MM.1S (cell line): ENCODE measurements around the gene NDUFAF8.

Experiments used
- DNase-seq: peaks from one replicate; pipeline ENCODE4 v3.0.0-alpha.2; 2015
- H2AFZ ChIP-seq: fragments of 300-600 bp; sonication (generic); 2 replicates; pipeline ENCODE4 v1.6.0; 2016; ENCODE audit warnings: antibody characterized with exemption, low read length
- H3F3A ChIP-seq: fragments of 300-600 bp; sonication (generic); 2 replicates; pipeline ENCODE4 v1.6.1; 2016; ENCODE audit warnings: mild to moderate bottlenecking, antibody characterized with exemption, low read length, moderate library complexity, mixed read lengths; ENCODE audit not compliant: insufficient read depth
- H3K27ac ChIP-seq: fragments of 300-600 bp; sonication (generic); 2 replicates; pipeline ENCODE4 v1.5.1; 2016; ENCODE audit warnings: mild to moderate bottlenecking, low read length
- H3K27me3 ChIP-seq: fragments of 300-600 bp; sonication (generic); replicated peaks from 2 replicates; pipeline ENCODE4 v1.6.0; 2016; ENCODE audit warnings: low read length; ENCODE audit not compliant: insufficient read depth
- H3K36me3 ChIP-seq: fragments of 300-600 bp; sonication (generic); replicated peaks from 2 replicates; pipeline ENCODE4 v1.6.1; 2016; ENCODE audit warnings: mild to moderate bottlenecking, low read length, mixed read lengths; ENCODE audit not compliant: insufficient read depth
- H3K4me1 ChIP-seq: fragments of 300-600 bp; sonication (generic); 2 replicates; pipeline ENCODE4 v1.6.1; 2016; ENCODE audit warnings: low read length, mixed read lengths
- H3K4me2 ChIP-seq: fragments of 300-600 bp; sonication (generic); 2 replicates; pipeline ENCODE4 v1.6.0; 2016; ENCODE audit warnings: low read depth, low read length
- H3K4me3 ChIP-seq: fragments of 300-600 bp; sonication (generic); 2 replicates; pipeline ENCODE4 v1.5.1; 2016; ENCODE audit warnings: low read length, mixed read lengths
- H3K79me2 ChIP-seq: fragments of 300-600 bp; sonication (generic); 2 replicates; pipeline ENCODE4 v1.6.1; 2016; ENCODE audit warnings: mixed run types, low read length, mixed read lengths
- H3K9ac ChIP-seq: fragments of 300-600 bp; sonication (generic); 2 replicates; pipeline ENCODE4 v1.6.1; 2016; ENCODE audit warnings: low read length, mixed read lengths
- H3K9me2 ChIP-seq: fragments of 300-600 bp; sonication (generic); replicated peaks from 2 replicates; pipeline ENCODE4 v1.6.1; 2016; ENCODE audit warnings: mild to moderate bottlenecking, low read length, mixed read lengths; ENCODE audit not compliant: insufficient read depth
- H3K9me3 ChIP-seq: fragments of 300-600 bp; sonication (generic); replicated peaks from 2 replicates; pipeline ENCODE4 v1.6.1; 2016; ENCODE audit warnings: mild to moderate bottlenecking, low read length, mixed read lengths; ENCODE audit not compliant: insufficient read depth
- H4K20me1 ChIP-seq: fragments of 300-600 bp; sonication (generic); 2 replicates; pipeline ENCODE4 v1.6.1; 2016; ENCODE audit warnings: mild to moderate bottlenecking, low read length, moderate library complexity, mixed read lengths; ENCODE audit not compliant: insufficient read depth
- EZH2 ChIP-seq: fragments of 300-600 bp; sonication (generic); optimal IDR thresholded peaks from 2 replicates; pipeline ENCODE3; 2017; ENCODE audit warnings: low read depth, mild to moderate bottlenecking, antibody characterized with exemption, low read length, mixed read lengths
- EZH2phosphoT487 ChIP-seq: fragments of 300-600 bp; sonication (generic); IDR thresholded peaks from 2 replicates; pipeline ENCODE4 v1.6.1; 2018; ENCODE audit warnings: antibody characterized with exemption, low read length
- TF ChIP-seq, protein P1 (sequence below): fragments of 300-600 bp; sonication (generic); IDR thresholded peaks from 2 replicates; pipeline ENCODE4 v1.5.1; 2016; ENCODE audit warnings: antibody characterized with exemption, low read length, mixed read lengths

Gene NDUFAF8

DNA sequence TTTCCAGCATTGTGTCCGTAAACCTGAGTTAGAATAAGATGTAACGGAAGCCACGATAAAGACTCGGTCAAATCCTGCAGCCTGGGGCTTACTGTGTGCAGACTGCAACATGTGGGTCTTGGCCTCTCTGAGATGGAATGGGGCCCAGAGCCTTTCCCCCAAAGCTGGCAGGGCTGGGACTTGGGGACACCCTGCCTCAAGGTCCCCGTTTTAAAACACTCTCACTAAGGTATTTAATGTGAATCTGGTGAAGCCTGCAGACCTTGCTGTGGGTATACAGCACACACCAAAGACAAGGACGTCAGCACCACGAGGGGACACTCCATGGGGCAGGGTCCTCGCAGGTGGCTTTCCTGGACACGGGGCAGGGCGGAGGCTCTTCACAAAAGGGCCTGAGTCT, 2.1 kb downstream of the NDUFAF8 start:
- H3K9me3 ChIP-seq, result no peaks in the 10 kb centered on the region
- no peak overlapping the region for H3K4me2 ChIP-seq
- H3K27ac ChIP-seq, result no peak overlapping the region
- no peaks in the 10 kb centered on the region for H4K20me1 ChIP-seq
- no peak overlapping the region for H2AFZ ChIP-seq
- DNase-seq, result no peak
- H3K9me2 ChIP-seq, result no peaks in the 10 kb centered on the region
- H3K4me1 ChIP-seq, result peaks cover 6% of the 10 kb centered on the region
- peaks cover 58% of the 10 kb centered on the region for H3K79me2 ChIP-seq
- H3K9ac ChIP-seq, result no peak overlapping the region
- no peak overlapping the region for H3K4me3 ChIP-seq
- TF ChIP-seq EZH2phosphoT487 (no peak), EZH2 (no peak)
- TF ChIP-seq, protein P1, sequence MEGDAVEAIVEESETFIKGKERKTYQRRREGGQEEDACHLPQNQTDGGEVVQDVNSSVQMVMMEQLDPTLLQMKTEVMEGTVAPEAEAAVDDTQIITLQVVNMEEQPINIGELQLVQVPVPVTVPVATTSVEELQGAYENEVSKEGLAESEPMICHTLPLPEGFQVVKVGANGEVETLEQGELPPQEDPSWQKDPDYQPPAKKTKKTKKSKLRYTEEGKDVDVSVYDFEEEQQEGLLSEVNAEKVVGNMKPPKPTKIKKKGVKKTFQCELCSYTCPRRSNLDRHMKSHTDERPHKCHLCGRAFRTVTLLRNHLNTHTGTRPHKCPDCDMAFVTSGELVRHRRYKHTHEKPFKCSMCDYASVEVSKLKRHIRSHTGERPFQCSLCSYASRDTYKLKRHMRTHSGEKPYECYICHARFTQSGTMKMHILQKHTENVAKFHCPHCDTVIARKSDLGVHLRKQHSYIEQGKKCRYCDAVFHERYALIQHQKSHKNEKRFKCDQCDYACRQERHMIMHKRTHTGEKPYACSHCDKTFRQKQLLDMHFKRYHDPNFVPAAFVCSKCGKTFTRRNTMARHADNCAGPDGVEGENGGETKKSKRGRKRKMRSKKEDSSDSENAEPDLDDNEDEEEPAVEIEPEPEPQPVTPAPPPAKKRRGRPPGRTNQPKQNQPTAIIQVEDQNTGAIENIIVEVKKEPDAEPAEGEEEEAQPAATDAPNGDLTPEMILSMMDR, result no peak
- peaks cover 9% of the 10 kb centered on the region for H3F3A ChIP-seq
- no peaks in the 10 kb centered on the region for H3K27me3 ChIP-seq
- H3K36me3 ChIP-seq, result no peaks in the 10 kb centered on the region

DNA sequence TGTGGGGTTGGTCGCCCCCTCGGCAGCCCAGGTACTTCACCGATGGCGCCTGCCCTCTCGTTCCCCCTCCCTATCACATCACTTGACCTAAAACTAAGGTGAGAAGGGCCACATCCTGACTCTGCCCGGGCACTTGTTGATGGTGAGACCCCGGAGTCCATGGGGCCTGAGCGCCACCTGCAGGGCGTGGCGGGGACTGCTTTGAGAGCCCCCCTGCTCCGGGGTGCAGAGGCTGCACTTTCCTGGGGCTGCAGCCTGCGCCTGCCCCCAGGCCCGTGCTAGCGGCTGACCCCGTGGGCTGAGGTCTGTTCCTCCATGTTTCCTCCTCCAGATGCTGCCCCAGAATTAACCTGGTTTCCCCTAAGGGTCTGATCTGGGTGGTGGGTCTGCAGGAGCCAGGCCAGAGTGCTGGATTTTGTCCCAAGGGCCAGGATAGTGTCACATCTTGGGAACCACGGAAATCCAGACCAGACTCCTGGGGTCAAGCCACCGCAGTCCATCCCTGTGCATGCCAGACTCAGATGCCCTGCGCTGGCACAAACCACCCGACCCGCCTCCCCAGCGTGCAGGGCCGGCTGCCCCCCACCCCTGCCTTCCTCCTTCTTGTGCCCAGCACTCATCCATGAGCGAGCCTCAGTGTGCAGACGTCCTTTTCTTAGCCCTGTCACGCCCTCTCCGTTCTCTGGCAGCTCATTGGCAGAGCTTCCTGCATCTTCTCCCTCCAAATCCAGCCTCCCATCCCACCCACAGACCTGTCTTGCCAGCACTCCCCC, 2.7 kb downstream of the NDUFAF8 start:
- no peak overlapping the region for H2AFZ ChIP-seq
- TF ChIP-seq, protein P1, result peak; percentile 71
- TF ChIP-seq EZH2 (no peak), EZH2phosphoT487 (no peak)
- H3K27ac ChIP-seq, result no peak overlapping the region
- no peak overlapping the region for H3K9ac ChIP-seq
- peaks cover 51% of the 10 kb centered on the region for H3K79me2 ChIP-seq
- no peak overlapping the region for H3K4me2 ChIP-seq
- H3K9me2 ChIP-seq, result no peaks in the 10 kb centered on the region
- H4K20me1 ChIP-seq, result no peaks in the 10 kb centered on the region
- H3K4me1 ChIP-seq, result peaks cover 6% of the 10 kb centered on the region
- H3K36me3 ChIP-seq, result no peaks in the 10 kb centered on the region
- peaks cover 9% of the 10 kb centered on the region for H3F3A ChIP-seq
- H3K9me3 ChIP-seq, result no peaks in the 10 kb centered on the region
- peak; percentile 45 for DNase-seq
- no peaks in the 10 kb centered on the region for H3K27me3 ChIP-seq
- no peak overlapping the region for H3K4me3 ChIP-seq

DNA sequence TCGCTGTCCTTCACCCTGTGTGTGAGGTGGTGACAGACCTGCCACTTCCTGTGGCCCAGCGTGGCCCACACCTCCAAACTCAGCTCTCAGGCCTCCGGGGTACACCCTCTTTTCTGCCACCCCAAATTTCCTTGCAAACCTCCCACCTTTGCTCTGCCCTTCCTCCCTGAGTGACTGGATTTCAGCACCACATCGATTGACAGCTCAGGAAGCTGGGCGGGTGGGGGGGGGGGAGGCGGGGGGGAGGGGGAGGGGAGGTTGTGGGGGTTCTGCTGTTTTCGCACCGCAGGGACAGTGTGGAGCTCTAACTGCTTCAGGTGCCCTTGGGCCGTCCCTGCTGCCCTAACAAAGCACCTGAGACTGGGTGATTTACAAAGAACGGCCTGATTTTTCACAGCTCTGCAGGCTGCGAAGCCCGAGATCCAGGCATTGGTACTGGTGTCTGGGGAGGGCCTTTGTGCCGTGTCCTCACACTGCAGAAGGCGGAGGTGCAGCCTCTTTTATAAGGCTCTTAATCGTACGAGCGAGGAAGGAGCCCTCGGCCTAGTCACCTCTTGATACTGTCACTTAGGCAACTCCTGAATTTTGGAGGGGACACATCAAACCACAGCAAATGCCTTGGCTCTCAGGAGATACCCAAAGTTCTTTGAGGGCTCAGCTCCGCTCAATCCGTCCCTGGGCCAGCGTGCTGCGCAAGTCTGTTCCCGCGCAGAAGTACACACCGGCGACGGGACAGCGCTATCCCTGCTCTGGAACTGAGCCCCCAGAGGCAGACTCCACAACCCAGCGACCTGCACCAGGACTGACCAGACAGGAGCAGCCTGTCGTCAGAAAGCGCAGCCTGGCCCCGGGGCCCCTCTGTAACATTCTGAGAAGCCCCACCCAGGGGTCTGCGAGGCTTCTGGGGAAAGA, 3.6 kb downstream of the NDUFAF8 start:
- Histone ChIP-seq H3K36me3 (no peaks in the 10 kb centered on the region), H3K27ac (no peak overlapping the region), H3F3A (peaks cover 9% of the 10 kb centered on the region), H3K9ac (no peak overlapping the region), H3K4me3 (no peak overlapping the region), H3K9me3 (no peaks in the 10 kb centered on the region), H3K9me2 (no peaks in the 10 kb centered on the region), H4K20me1 (no peaks in the 10 kb centered on the region), H3K27me3 (no peaks in the 10 kb centered on the region), H3K79me2 (peaks cover 43% of the 10 kb centered on the region), H3K4me2 (no peak overlapping the region), H2AFZ (no peak overlapping the region), H3K4me1 (peaks cover 5% of the 10 kb centered on the region)
- no peak for DNase-seq
- TF ChIP-seq, protein P1, result no peak
- TF ChIP-seq EZH2 (no peak), EZH2phosphoT487 (no peak)
